Subcutaneous adipose tissue (tissue), 4 donors: ENCODE measurements around the gene SLC27A5. TPM values are rescaled to one million over a fixed set of nuclear protein-coding genes. Genes with fewer than 3 reads are reported as not detected.

Source experiments
- total RNA-seq, 4 donors: library from RNA; depleted of rRNA; stranded (reverse); fragments of >200 nt; gene quantifications; one replicate each; pipeline ENCODE4 v1.1.0, GENCODE V29; 2016
- TF ChIP-seq, protein P1 (sequence below): fragments of 450-650 bp; IDR thresholded peaks from one replicate; pipeline ENCODE4 v1.5.1; 2016; ENCODE audit warnings: low read depth, mild to moderate bottlenecking, control low read depth, antibody characterized with exemption, moderate library complexity

Gene SLC27A5
- total RNA-seq, 4 donors from 2014 or later, result 4.2 to 13.4 (median 7.2) TPM

DNA sequence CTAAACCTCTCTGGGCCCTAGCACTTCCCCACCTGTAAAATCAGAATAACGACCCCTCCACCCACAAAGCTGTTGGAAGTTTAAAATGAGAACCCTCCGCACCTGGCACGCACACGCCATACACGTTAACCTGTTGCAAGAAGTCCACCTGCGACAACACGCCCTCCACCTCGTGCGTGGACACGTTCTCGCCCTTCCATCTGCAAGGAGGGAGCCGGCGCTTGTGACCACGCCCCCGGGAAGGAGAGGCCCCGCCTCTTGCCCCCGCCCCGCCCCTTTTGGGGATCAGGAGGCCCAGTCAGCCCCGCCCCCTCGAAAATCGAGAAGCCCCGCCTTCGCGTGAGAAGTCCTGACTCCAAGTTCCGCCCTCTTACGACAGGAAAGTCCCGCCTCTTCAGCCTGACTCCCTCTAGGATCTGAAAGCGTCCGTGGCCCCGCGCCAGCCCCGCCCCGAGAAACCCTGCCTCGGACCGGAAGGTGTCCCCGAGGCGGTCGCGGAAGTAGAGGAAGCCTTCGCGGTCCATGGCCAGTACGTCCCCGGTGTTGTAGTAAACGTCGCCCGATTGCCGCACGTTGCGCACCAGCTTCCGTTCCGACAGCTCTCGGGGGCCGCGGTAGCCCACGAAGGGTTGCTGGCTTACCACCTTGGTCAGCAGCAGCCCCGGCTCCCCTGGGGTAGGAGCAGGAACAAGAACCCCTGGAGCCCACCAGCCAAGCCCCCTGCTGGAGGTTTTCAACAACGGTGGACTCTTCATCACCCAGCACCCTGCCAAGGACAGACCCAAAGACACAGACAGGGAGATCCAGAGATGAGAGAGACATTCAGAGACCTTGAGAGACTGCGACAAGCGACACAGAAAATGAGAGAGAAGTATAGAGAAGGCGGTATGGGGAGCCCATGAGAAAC is 12.5 kb downstream of the SLC27A5 start:
- TF ChIP-seq, protein P1, sequence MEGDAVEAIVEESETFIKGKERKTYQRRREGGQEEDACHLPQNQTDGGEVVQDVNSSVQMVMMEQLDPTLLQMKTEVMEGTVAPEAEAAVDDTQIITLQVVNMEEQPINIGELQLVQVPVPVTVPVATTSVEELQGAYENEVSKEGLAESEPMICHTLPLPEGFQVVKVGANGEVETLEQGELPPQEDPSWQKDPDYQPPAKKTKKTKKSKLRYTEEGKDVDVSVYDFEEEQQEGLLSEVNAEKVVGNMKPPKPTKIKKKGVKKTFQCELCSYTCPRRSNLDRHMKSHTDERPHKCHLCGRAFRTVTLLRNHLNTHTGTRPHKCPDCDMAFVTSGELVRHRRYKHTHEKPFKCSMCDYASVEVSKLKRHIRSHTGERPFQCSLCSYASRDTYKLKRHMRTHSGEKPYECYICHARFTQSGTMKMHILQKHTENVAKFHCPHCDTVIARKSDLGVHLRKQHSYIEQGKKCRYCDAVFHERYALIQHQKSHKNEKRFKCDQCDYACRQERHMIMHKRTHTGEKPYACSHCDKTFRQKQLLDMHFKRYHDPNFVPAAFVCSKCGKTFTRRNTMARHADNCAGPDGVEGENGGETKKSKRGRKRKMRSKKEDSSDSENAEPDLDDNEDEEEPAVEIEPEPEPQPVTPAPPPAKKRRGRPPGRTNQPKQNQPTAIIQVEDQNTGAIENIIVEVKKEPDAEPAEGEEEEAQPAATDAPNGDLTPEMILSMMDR, result no peak

DNA sequence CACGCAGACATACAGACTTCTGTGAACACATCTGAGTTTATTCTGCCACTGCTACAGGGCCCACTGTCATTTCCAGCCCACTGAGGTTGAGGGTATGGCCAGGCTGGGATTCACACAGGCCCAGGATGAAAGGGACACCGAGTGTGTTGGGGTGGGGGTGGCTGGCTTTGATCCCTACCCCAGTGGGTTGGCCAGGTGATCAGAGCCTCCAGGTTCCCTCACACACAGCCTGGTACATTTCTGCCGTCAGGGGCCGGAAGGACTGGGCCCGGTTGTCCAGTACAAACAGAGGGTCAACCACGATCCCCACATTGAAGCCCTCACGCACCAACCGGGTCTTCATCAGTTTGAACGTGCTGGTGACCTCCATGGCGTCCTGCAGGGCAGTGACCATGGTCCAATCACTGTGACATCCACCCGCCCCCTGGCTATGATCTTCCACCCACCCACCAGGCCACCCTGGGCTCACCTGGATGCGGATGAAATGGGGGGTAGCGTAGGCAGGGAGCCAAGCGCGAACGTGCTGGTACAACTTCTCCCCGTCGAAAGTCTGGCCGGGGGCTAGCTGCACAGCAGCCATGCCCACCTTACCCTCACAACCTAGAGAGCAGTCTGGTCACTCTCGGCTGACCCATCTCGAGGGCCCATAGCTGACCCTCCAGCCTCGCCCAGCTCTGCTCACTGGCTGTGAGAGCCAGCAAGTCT is 13.3 kb downstream of the SLC27A5 start:
- TF ChIP-seq, protein P1, result no peak

DNA sequence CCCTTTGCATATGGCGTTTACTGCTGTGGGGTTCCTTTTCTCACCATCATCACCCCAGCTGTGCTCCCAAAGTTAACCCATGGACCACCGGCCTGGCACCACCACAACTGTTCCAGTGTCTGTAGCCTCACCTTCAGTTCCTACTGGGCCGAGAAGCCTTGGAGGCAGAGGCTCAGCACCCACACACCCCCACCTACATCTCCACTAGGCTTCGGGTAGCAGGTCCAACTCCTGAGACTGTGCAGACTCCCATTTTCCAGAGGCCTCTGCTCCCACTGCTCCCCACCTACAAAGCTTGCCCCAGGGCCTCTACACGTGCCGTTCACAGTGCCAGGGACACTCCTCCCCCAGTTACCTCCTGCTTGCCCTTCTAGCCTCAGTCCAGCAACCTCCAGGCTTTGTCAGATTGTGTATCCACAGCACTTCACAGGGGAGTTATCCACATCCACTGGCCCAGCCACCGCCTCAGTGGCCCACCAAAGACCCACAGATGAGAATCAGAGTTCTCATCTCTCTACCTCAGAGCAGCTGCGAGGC is 14.1 kb downstream of the SLC27A5 start:
- TF ChIP-seq, protein P1, result no peak

DNA sequence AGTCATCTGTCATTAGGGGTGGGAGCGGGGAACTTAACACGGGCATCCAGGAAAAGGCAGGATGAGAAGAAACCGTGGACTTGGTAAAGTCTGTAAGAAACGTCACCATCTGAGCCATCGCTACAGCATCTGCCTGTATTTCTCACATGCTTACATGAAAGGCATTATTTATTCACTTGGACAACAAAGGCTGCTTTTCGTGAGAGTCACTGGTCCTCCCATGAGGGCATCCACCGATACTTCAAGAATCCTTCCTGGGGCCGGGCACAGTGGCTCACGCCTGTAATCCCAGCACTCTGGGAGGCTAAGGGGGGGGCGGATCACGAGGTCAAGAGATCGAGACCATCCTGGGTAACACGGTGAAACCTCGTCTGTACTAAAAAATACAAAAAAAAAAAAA is 19.5 kb downstream of the SLC27A5 start:
- TF ChIP-seq, protein P1, result no peak

DNA sequence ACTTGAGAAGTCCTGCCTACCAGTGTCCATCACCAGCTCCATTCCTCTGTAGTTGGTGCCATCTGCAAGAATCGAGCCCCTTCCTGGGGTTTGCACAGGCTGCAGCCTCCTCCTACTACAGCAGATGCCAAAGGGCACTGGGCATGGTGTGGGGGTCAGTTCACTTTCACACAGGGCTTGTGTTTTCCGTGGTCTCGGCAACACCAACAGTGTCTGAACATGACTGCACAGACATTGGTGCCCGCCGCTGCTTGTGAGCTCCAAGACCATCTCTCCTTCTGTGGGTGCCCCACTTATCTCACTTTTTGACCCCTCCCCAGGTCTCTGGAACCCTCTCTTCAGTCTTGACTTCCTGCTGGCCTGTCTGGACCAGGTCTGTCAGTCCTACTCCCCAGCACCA is 20.4 kb downstream of the SLC27A5 start:
- TF ChIP-seq, protein P1, result no peak

DNA sequence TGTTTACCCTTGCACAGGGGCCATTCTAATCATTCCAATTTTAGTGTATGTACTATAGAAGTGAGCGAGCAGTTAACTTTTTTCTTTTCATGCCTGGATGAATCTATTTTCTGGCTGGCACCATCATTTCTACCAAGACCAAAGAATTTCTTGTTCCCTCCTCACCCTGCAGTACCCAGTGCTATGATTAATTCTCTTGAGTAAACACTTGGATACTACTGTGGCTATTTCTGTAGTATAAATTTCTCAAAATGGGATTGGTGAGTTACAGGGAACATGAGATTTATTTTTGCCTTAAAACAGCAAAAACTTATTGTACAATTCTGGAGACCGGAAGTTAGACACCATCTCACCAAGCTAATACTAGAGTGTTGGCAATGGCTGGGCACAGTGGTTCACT is 28.0 kb downstream of the SLC27A5 start:
- TF ChIP-seq, protein P1, result no peak

DNA sequence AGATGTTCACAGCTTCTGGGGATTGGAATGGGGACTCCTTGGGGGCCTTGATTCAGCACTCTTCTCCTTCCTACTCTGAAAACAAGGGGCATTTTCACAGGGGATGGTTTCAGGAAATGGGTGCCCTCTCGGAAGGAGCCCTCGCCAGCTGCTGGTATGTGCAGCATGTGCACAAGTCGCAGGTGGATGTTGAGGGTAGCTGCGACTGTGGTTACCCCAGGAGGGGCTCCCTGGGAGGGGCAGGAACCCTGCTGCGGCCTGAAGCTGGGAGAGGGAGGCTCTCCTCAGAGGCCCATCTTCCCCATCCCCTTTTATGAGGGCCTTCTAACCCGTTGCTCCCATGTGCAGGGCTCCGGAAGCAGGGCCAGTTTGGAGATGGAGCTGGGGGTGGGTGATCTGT is 29.4 kb downstream of the SLC27A5 start:
- TF ChIP-seq, protein P1, result no peak
